GM18870 (cell line): ENCODE data around the gene GRM7.

Experiments
- ATAC-seq: cut with Tn5 transposase; IDR thresholded peaks from one replicate; pipeline ENCODE4 v1.9.1; 2021; ENCODE audit warnings: moderate library complexity; ENCODE audit not compliant: unreplicated experiment

Gene GRM7

GRCh38 chr3:7226393-7226792, 365.5 kb downstream of the GRM7 start:
- no peak for ATAC-seq

GRCh38 chr3:7238565-7239295, 377.8 kb downstream of the GRM7 start:
- no peak for ATAC-seq

- ATAC-seq: no peak
Measured at GRCh38 chr3:7241584-7242302, 380.8 kb downstream of the GRM7 start.

GRCh38 chr3:7242303-7242635, 381.4 kb downstream of the GRM7 start:
- no peak for ATAC-seq

- ATAC-seq: no peak
Measured at GRCh38 chr3:7249493-7250076, 388.7 kb downstream of the GRM7 start.

- no peak for ATAC-seq
Measured at GRCh38 chr3:7254251-7254650, 393.3 kb downstream of the GRM7 start.

GRCh38 chr3:7260975-7261374, 400.1 kb downstream of the GRM7 start:
- no peak for ATAC-seq

GRCh38 chr3:7263347-7264195, 402.7 kb downstream of the GRM7 start:
- no peak for ATAC-seq

GRCh38 chr3:7264196-7264526, 403.2 kb downstream of the GRM7 start:
- no peak for ATAC-seq

GRCh38 chr3:7265736-7266135, 404.8 kb downstream of the GRM7 start:
- ATAC-seq: no peak

GRCh38 chr3:7266551-7266950, 405.6 kb downstream of the GRM7 start:
- no peak for ATAC-seq

- no peak for ATAC-seq
Measured at GRCh38 chr3:7270731-7271130, 409.8 kb downstream of the GRM7 start.

- ATAC-seq: no peak
Measured at GRCh38 chr3:7271631-7272030, 410.7 kb downstream of the GRM7 start.

GRCh38 chr3:7272203-7272602, 411.3 kb downstream of the GRM7 start:
- no peak for ATAC-seq

- ATAC-seq: no peak
Measured at GRCh38 chr3:7275396-7275795, 414.5 kb downstream of the GRM7 start.

GRCh38 chr3:7280318-7280717, 419.4 kb downstream of the GRM7 start:
- no peak for ATAC-seq

GRCh38 chr3:7282988-7283387, 422.1 kb downstream of the GRM7 start:
- no peak for ATAC-seq

- ATAC-seq: no peak
Measured at GRCh38 chr3:7285505-7285904, 424.6 kb downstream of the GRM7 start.

GRCh38 chr3:7288133-7288532, 427.2 kb downstream of the GRM7 start:
- no peak for ATAC-seq

- no peak for ATAC-seq
Measured at GRCh38 chr3:7289121-7289520, 428.2 kb downstream of the GRM7 start.

GRCh38 chr3:7290077-7290825, 429.3 kb downstream of the GRM7 start:
- ATAC-seq: no peak
